HUES48 (cell line): ENCODE data around the gene AGAP1.

Source experiments
- H3K27ac ChIP-seq: one replicate; pipeline ENCODE4 v1.7.0; 2013; ENCODE audit warnings: low read depth, low read length, inconsistent platforms
- H3K27me3 ChIP-seq: 2 replicates; pipeline ENCODE4 v1.6.1; 2013; ENCODE audit warnings: mild to moderate bottlenecking, low read length; ENCODE audit not compliant: control insufficient read depth, insufficient read depth
- H3K36me3 ChIP-seq: 2 replicates; pipeline ENCODE4 v1.6.1; 2013; ENCODE audit warnings: low read length; ENCODE audit not compliant: control insufficient read depth, insufficient read depth
- H3K4me1 ChIP-seq: 2 replicates; pipeline ENCODE4 v1.6.1; 2013; ENCODE audit warnings: mild to moderate bottlenecking, low read length; ENCODE audit not compliant: control insufficient read depth, insufficient read depth
- H3K4me3 ChIP-seq: 2 replicates; pipeline ENCODE4 v1.5.1; 2013; ENCODE audit warnings: mild to moderate bottlenecking, low read depth, low read length
- H3K9ac ChIP-seq: 2 replicates; pipeline ENCODE4 v1.6.1; 2013; ENCODE audit warnings: mild to moderate bottlenecking, low read depth, low read length, moderate library complexity
- H3K9me3 ChIP-seq: 2 replicates; pipeline ENCODE4 v1.6.1; 2013; ENCODE audit warnings: low read length; ENCODE audit not compliant: control insufficient read depth, insufficient read depth

The AGAP1 gene

DNA sequence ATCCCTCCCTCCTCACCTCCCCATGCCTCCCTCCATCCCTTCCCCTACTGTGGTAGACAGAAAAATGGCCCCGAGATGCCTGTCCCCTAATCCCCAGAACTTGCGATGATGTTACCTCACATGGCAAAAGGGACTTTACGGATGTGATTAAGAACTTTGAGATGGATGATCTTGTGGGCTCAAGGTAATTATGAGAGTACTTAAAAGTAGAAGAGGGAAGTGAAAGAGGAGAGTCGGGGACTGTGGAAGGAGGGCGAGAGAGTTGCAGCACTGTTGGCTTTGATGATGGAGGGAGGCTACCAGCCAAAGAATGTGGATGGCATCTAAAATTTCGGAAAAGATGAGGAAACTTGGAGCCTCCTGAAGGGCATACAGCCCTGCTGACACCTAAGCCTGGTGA lies 66.5 kb downstream of the AGAP1 start:
- no peak overlapping the region for H3K4me3 ChIP-seq
- H3K9ac ChIP-seq, result no peak overlapping the region
- H3K27ac ChIP-seq, result no peak overlapping the region
- H3K9me3 ChIP-seq, result no peaks in the 10 kb centered on the region
- H3K4me1 ChIP-seq, result peaks cover 5% of the 10 kb centered on the region; the same call in 1 of the 2 replicates
- H3K27me3 ChIP-seq, result no peaks in the 10 kb centered on the region
- H3K36me3 ChIP-seq, result no peaks in the 10 kb centered on the region

DNA sequence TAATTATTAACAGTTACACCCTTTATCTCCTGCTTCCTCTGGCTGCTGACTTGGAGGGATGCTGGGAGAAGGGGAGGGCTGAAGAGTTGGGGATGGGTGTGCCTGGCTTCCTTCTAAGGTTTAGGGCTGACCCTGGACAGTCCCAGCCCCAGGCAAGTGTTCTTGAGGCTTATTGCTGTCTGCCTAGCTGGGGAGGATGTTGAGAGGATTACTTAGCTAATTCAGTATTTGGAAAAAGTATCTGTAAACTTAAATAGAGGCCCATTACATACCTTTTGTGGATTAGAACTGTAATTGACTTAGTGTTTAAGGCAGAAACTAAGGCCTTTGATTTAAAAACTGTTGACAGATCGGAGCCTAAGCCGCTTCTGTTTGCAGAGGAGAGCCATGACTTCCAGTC lies 67.6 kb downstream of the AGAP1 start:
- Histone ChIP-seq H3K27ac (no peak overlapping the region), H3K9ac (no peak overlapping the region), H3K4me3 (no peak overlapping the region), H3K27me3 (no peaks in the 10 kb centered on the region), H3K4me1 (peaks cover 5% of the 10 kb centered on the region; the same call in 1 of the 2 replicates), H3K36me3 (no peaks in the 10 kb centered on the region), H3K9me3 (no peaks in the 10 kb centered on the region)

DNA sequence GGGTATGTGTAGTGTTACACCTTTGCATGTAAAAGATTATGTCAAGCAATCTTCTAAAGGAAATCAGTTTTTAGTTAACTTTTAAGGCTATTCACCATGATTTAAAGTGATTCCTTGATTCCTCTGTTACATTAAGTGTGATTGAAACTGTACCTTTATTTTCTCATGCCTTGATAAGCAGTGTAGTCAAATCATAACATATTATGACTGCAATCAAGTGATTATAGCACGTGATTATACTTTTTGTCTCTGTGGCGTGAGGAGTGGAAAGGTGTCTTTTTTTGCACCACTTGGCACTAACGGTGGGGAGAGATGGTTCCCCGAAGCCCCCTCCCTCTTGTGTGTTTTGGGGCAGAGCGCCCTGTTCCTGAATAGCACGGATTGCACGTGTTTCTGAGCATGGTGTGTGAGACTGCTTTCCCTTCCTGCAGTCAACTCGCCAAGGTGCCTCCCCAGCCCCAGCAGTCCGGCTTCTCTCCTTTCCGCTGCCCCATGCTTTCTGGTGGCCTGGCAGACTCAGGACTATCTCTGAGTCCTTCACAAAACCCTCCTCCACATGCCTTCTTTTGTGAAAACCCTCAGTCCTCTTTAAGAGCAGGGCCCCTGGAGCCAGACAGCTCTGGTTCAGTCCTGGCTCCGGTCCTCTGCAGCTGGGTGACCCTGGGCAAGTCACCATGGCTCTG lies 68.4 kb downstream of the AGAP1 start:
- H3K4me1 ChIP-seq, result peaks cover 5% of the 10 kb centered on the region; the same call in 1 of the 2 replicates
- no peak overlapping the region for H3K27ac ChIP-seq
- H3K9ac ChIP-seq, result no peak overlapping the region
- no peak overlapping the region for H3K4me3 ChIP-seq
- no peaks in the 10 kb centered on the region for H3K36me3 ChIP-seq
- no peaks in the 10 kb centered on the region for H3K27me3 ChIP-seq
- no peaks in the 10 kb centered on the region for H3K9me3 ChIP-seq

- no peaks in the 10 kb centered on the region for H3K27me3 ChIP-seq
- H3K4me3 ChIP-seq, result no peak overlapping the region
- H3K4me1 ChIP-seq, result peaks cover 5% of the 10 kb centered on the region; the same call in 1 of the 2 replicates
- H3K9me3 ChIP-seq, result no peaks in the 10 kb centered on the region
- no peaks in the 10 kb centered on the region for H3K36me3 ChIP-seq
- H3K27ac ChIP-seq, result no peak overlapping the region
- no peak overlapping the region for H3K9ac ChIP-seq
Observed at GRCh38 chr2:235563056-235563910, 69.4 kb downstream of the AGAP1 start.

DNA sequence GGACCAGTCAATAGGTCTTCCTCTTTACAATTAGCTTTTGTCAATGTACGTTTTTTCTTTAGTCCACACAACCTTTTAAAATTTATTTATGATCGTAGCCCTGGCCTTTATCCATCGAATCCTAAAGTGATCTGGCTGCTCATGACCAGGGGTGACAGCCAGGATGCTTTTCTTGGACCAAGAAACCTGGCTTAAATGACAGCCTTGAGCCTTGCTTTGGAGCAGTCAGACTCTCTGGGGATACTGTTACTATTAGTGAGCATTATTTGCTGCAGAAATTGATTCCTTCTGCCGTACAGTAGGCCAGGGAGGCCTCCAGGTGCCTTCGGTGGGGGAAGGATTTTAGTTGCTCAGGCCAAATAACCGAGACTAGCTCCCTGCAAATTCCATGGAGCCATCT lies 70.2 kb downstream of the AGAP1 start:
- Histone ChIP-seq H3K36me3 (no peaks in the 10 kb centered on the region), H3K27me3 (no peaks in the 10 kb centered on the region), H3K9me3 (no peaks in the 10 kb centered on the region), H3K4me3 (no peak overlapping the region), H3K9ac (no peak overlapping the region), H3K27ac (no peak overlapping the region), H3K4me1 (peaks cover 5% of the 10 kb centered on the region; the same call in 1 of the 2 replicates)

DNA sequence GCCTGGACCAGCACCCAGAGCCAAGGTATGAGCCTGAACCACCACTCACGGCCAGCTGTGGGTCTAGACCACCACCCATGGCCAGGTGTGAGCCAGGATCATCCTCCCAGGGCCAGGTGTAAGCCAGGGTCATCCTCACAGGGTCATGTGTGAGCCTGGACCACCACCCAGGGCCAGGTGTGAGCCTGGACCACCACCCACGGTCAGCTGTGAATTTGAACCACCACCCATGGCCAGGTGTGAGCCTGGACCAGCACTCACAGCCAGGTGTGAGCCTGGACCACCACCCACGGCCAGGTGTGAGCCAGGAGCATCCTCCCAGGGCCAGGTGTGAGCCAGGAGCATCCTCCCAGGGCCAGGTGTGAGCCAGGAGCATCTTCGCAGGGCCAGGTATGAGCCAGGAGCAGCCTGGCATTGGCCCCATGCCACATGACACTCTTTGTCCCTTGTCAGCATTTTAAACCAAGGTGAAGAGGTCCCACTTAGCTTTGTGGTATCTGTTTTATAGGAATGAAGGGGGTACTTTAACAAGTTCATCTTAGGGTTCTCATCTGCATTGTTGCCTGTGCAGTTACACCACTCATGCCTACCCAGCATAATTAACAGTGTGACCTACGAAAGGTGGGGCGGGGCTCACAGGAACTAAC lies 71.2 kb downstream of the AGAP1 start:
- H3K9me3 ChIP-seq, result no peaks in the 10 kb centered on the region
- H3K36me3 ChIP-seq, result no peaks in the 10 kb centered on the region
- no peaks in the 10 kb centered on the region for H3K27me3 ChIP-seq
- peaks cover 8% of the 10 kb centered on the region for H3K4me1 ChIP-seq
- H3K9ac ChIP-seq, result no peak overlapping the region
- no peak overlapping the region for H3K4me3 ChIP-seq
- no peak overlapping the region for H3K27ac ChIP-seq

DNA sequence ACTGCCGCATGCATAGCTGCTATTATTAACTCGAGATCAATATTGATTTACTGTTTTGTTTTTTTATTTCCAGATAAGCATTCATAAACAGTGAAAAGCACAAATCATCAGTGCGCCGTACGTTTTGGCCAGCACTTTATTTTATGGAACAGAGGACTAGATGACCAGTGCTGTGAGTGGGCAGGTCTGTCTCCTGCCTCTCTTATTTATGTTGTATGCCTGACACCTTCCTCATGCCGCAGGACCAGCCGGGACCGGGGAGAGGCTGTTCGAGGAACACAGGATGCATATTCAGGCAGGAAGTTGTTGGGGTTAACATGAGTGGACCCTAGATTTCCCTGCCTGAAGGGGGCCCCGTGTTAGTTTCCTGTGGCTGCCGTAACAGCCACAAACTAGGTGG lies 72.6 kb downstream of the AGAP1 start:
- Histone ChIP-seq H3K27me3 (no peaks in the 10 kb centered on the region), H3K9ac (no peak overlapping the region), H3K27ac (no peak overlapping the region), H3K4me1 (peaks cover 16% of the 10 kb centered on the region), H3K36me3 (no peaks in the 10 kb centered on the region), H3K9me3 (no peaks in the 10 kb centered on the region), H3K4me3 (no peak overlapping the region)

GRCh38 chr2:235566931-235567495 lies 73.2 kb downstream of the AGAP1 start:
- H3K9me3 ChIP-seq, result no peaks in the 10 kb centered on the region
- no peaks in the 10 kb centered on the region for H3K36me3 ChIP-seq
- peaks cover 16% of the 10 kb centered on the region for H3K4me1 ChIP-seq
- no peak overlapping the region for H3K9ac ChIP-seq
- H3K27me3 ChIP-seq, result no peaks in the 10 kb centered on the region
- no peak overlapping the region for H3K27ac ChIP-seq
- H3K4me3 ChIP-seq, result no peak overlapping the region

- H3K27ac ChIP-seq, result no peak overlapping the region
- no peak overlapping the region for H3K4me3 ChIP-seq
- H3K36me3 ChIP-seq, result no peaks in the 10 kb centered on the region
- H3K9me3 ChIP-seq, result no peaks in the 10 kb centered on the region
- no peak overlapping the region for H3K9ac ChIP-seq
- peaks cover 22% of the 10 kb centered on the region for H3K4me1 ChIP-seq
- H3K27me3 ChIP-seq, result no peaks in the 10 kb centered on the region
Observed at GRCh38 chr2:235567842-235568241, 74.0 kb downstream of the AGAP1 start.

DNA sequence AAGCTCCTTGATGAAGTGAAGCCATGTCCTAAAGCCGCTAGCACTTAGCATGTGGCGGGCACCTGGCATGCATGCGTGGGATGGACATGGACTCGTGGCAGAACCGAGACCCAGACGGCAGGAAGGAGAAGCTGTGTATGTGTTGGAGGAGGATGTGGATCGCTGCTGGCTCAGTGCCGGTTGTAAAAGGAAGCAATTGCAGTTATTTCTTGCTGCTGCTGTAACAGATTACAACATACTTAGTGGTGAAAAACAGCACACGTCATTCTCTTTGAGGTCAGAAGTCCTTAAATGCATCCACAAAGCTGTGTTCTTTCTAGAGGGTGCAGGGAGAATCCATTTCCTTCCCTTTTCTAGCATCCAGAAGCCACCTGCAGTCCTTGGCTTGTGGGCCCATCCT lies 74.6 kb downstream of the AGAP1 start:
- no peaks in the 10 kb centered on the region for H3K9me3 ChIP-seq
- no peak overlapping the region for H3K4me3 ChIP-seq
- H3K36me3 ChIP-seq, result no peaks in the 10 kb centered on the region
- H3K27me3 ChIP-seq, result no peaks in the 10 kb centered on the region
- peaks cover 24% of the 10 kb centered on the region for H3K4me1 ChIP-seq
- no peak overlapping the region for H3K9ac ChIP-seq
- H3K27ac ChIP-seq, result no peak overlapping the region
